WTC11 (cell line): Measurements from ENCODE around the gene GALNT17.

Experiments
- CREB1 ChIP-seq: sonication (generic); formaldehyde crosslinking; IDR thresholded peaks from 2 replicates; pipeline ENCODE4 v1.8.0; 2023; ENCODE audit warnings: mild to moderate bottlenecking, missing genetic modification reagents
- CTCF ChIP-seq: fragments of 200-600 bp; IDR thresholded peaks from 2 replicates; pipeline ENCODE4 v1.8.0; 2022; ENCODE audit warnings: antibody characterized with exemption
- OVOL2 ChIP-seq: fragments of 250-450 bp; sonication (Bioruptor Pico); IDR thresholded peaks from 2 replicates; pipeline ENCODE4 v1.9.0; 2021; ENCODE audit warnings: mild to moderate bottlenecking, borderline replicate concordance
- TF ChIP-seq, protein P1 (sequence below): sonication (generic); formaldehyde crosslinking; IDR thresholded peaks from 2 replicates; pipeline ENCODE4 v1.8.0; 2023; ENCODE audit warnings: missing genetic modification reagents

DNA sequence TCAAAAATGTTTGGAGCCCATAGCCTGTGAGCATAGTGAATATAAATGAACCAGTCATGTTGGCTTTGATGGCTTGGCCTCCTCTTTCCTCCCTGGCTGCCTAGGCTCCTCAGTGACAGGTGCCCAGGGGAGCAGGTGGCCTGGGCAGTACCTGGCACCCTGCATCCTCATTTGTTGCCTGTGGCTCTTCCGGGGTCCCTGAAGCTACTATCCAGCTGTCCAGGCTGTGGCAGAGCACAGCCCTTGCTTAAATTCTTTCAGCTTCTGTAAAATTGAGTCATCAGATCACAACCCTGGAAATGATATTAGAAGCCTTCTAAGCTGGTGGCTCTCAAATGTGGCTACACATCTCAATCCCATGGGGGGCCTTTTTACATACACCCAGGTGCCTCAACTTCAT is 525.4 kb downstream of the GALNT17 start:
- TF ChIP-seq CREB1: no peak
- TF ChIP-seq, protein P1, sequence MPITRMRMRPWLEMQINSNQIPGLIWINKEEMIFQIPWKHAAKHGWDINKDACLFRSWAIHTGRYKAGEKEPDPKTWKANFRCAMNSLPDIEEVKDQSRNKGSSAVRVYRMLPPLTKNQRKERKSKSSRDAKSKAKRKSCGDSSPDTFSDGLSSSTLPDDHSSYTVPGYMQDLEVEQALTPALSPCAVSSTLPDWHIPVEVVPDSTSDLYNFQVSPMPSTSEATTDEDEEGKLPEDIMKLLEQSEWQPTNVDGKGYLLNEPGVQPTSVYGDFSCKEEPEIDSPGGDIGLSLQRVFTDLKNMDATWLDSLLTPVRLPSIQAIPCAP: no peak
- no peak for TF ChIP-seq CTCF
- TF ChIP-seq OVOL2 (CRISPR knock-in tag): no peak
